Ramos (cell line): ENCODE results near the gene SMAD7.

ENCODE experiments used
- in situ Hi-C: fragments of 300-500 bp; cut with MboI; formaldehyde crosslinking; loops from one replicate; pipeline ENCODE4 v1.14.3; 2022; ENCODE audit warnings: low sequenced_read_pairs; ENCODE audit not compliant: unreplicated experiment

SMAD7 gene

GRCh38 chr18:48934723-48935432 lies 15.9 kb downstream of the SMAD7 start:
- in situ Hi-C loops = loop anchor here (25.0 kb wide), 1 partner anchor 1352 kb away; the partner anchor contains the start of genes CXXC1 and MBD1

- in situ Hi-C loops = loop anchor here (25.0 kb wide), 1 partner anchor 1353 kb away; the partner anchor contains the start of genes CXXC1 and MBD1
Measured at GRCh38 chr18:48934415-48934722, 16.4 kb downstream of the SMAD7 start.

- in situ Hi-C loops = loop anchor here (25.0 kb wide), 1 partner anchor 1354 kb away; the partner anchor contains the start of genes CXXC1 and MBD1
Measured at GRCh38 chr18:48933578-48934414, 17.0 kb downstream of the SMAD7 start.

GRCh38 chr18:48932822-48933510 lies 17.8 kb downstream of the SMAD7 start:
- in situ Hi-C loops = loop anchor here (25.0 kb wide), 1 partner anchor 1354 kb away; the partner anchor contains the start of genes CXXC1 and MBD1

- in situ Hi-C loops = loop anchor here (25.0 kb wide), 1 partner anchor 1355 kb away; the partner anchor contains the start of genes CXXC1 and MBD1
Measured at GRCh38 chr18:48932462-48932818, 18.3 kb downstream of the SMAD7 start.

GRCh38 chr18:48931680-48932461 lies 18.9 kb downstream of the SMAD7 start:
- in situ Hi-C loops = loop anchor here (25.0 kb wide), 1 partner anchor 1355 kb away; the partner anchor contains the start of genes CXXC1 and MBD1

- in situ Hi-C loops = loop anchor here (25.0 kb wide), 1 partner anchor 1356 kb away; the partner anchor contains the start of genes CXXC1 and MBD1
Measured at GRCh38 chr18:48930926-48931325, 19.8 kb downstream of the SMAD7 start.

GRCh38 chr18:48929941-48930713 lies 20.6 kb downstream of the SMAD7 start:
- in situ Hi-C loops = loop anchor here (25.0 kb wide), 1 partner anchor 1357 kb away; the partner anchor contains the start of genes CXXC1 and MBD1

- in situ Hi-C loops = loop anchor here (25.0 kb wide), 1 partner anchor 1358 kb away; the partner anchor contains the start of genes CXXC1 and MBD1
Measured at GRCh38 chr18:48929212-48929612, 21.6 kb downstream of the SMAD7 start.

GRCh38 chr18:48928787-48929186 lies 22.0 kb downstream of the SMAD7 start:
- in situ Hi-C loops = loop anchor here (25.0 kb wide), 1 partner anchor 1359 kb away; the partner anchor contains the start of genes CXXC1 and MBD1

- in situ Hi-C loops = loop anchor here (25.0 kb wide), 1 partner anchor 1360 kb away; the partner anchor contains the start of genes CXXC1 and MBD1
Measured at GRCh38 chr18:48927286-48928080, 23.3 kb downstream of the SMAD7 start.

GRCh38 chr18:48926420-48926857 lies 24.3 kb downstream of the SMAD7 start:
- in situ Hi-C loops = loop anchor here (25.0 kb wide), 1 partner anchor 1361 kb away; the partner anchor contains the start of genes CXXC1 and MBD1

- in situ Hi-C loops = loop anchor here (25.0 kb wide), 1 partner anchor 1362 kb away; the partner anchor contains the start of genes CXXC1 and MBD1
Measured at GRCh38 chr18:48925491-48925780, 25.3 kb downstream of the SMAD7 start.

GRCh38 chr18:48924630-48925490 lies 25.9 kb downstream of the SMAD7 start:
- in situ Hi-C loops = loop anchor here (25.0 kb wide), 1 partner anchor 1362 kb away; the partner anchor contains the start of genes CXXC1 and MBD1

- in situ Hi-C loops = no loop called here
Measured at GRCh38 chr18:48923746-48924629, 26.8 kb downstream of the SMAD7 start.
